H1 (cell line): ENCODE data around the gene CBL. TPM values are rescaled to one million over a fixed set of nuclear protein-coding genes. Genes with fewer than 3 reads are reported as not detected.

Source experiments
- CHD2 ChIP-seq: IDR thresholded peaks from 2 replicates; pipeline ENCODE4 v1.6.1; 2012; ENCODE audit warnings: low read length, improper control_type of control experiment
- NRF1 ChIP-seq: IDR thresholded peaks from 2 replicates; pipeline ENCODE4 v1.6.1; 2011; ENCODE audit warnings: mild to moderate bottlenecking, low read depth, low read length, improper control_type of control experiment
- RAD21 ChIP-seq, 2 experiments: IDR thresholded peaks in 1 of 2; conservative IDR thresholded peaks in 1 of 2; 2 replicates each; pipeline ENCODE4 v1.6.1; 2011; ENCODE audit warnings: low read depth in 2 of 2, low read length in 2 of 2, improper control_type of control experiment in 1 of 2, inconsistent platforms in 1 of 2, mild to moderate bottlenecking in 1 of 2, moderate library complexity in 1 of 2
- YY1 ChIP-seq: IDR thresholded peaks from 2 replicates; pipeline ENCODE4 v1.6.1; 2011; ENCODE audit warnings: low read depth, mild to moderate bottlenecking, low read length
- polyA plus RNA-seq, 7 experiments: library from polyadenylated mRNA; depleted of rRNA in 3 of 7; stranded (reverse) in 5 of 7; unstranded in 2 of 7; fragments of >200 nt in 5 of 7; fragments of 200-250 nt in 2 of 7; gene quantifications; 1 replicate in 5 of 7; 2 replicates in 1 of 7; 4 replicates in 1 of 7; pipeline versions ENCODE4 v1.2.1 to v1.2.3, GENCODE V29; 2011 to 2013; ENCODE audit warnings: missing spikeins in 2 of 7, mixed read lengths in 2 of 7
- total RNA-seq: library from RNA; stranded (reverse); fragmentation: NEBNext Ultra II Directional; extraction: Animal tissue kit (Norgen Biotek cat#: 25700); gene quantifications from 2 replicates; pipeline ENCODE4 v1.2.1, GENCODE V29; 2021
- TF ChIP-seq, protein P1 (sequence below), 3 experiments: IDR thresholded peaks; 1 replicate in 2 of 3; 2 replicates in 1 of 3; pipeline versions ENCODE4 v1.5.1 to v1.6.1; 2011; ENCODE audit warnings: low read length in 3 of 3, mild to moderate bottlenecking in 3 of 3, inconsistent platforms in 2 of 3, low read depth in 1 of 3, moderate library complexity in 1 of 3; ENCODE audit not compliant: insufficient read depth in 1 of 3; ENCODE audit errors: control extremely low read depth in 1 of 3

Gene CBL
- total and polyA plus RNA-seq, 2 of the 8 experiments (the other 6 are each of a cell fraction or from before 2014, with no cell fraction given): 23.1 to 57.8 TPM

GRCh38 chr11:119323532-119324033, 117.4 kb downstream of the CBL start (continued):
- TF ChIP-seq NRF1 (no peak), RAD21 (IDR thresholded peaks at IDR 0.05 in 1 of 2, conservative IDR thresholded peaks at IDR 0.05 in 1 of 2; ENCODE audit: low read depth in 2 of 2, low read length in 2 of 2) (peak; percentile 78 to 82), YY1 (peak; percentile 60; the same call in 1 of the 2 replicates), CHD2 (no peak)
- TF ChIP-seq, protein P1, sequence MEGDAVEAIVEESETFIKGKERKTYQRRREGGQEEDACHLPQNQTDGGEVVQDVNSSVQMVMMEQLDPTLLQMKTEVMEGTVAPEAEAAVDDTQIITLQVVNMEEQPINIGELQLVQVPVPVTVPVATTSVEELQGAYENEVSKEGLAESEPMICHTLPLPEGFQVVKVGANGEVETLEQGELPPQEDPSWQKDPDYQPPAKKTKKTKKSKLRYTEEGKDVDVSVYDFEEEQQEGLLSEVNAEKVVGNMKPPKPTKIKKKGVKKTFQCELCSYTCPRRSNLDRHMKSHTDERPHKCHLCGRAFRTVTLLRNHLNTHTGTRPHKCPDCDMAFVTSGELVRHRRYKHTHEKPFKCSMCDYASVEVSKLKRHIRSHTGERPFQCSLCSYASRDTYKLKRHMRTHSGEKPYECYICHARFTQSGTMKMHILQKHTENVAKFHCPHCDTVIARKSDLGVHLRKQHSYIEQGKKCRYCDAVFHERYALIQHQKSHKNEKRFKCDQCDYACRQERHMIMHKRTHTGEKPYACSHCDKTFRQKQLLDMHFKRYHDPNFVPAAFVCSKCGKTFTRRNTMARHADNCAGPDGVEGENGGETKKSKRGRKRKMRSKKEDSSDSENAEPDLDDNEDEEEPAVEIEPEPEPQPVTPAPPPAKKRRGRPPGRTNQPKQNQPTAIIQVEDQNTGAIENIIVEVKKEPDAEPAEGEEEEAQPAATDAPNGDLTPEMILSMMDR (IDR thresholded peaks at IDR 0.05; ENCODE audit: control extremely low read depth in 1 of 3, insufficient read depth in 1 of 3, low read depth in 1 of 3, low read length in 3 of 3): peak in 2 of 3 experiments; percentile 83 to 89; a peak in 3 of 4 replicates
